IMR-90 (cell line): ENCODE results near the gene MAPK8IP3. TPM values are rescaled to one million over a fixed set of nuclear protein-coding genes. Genes with fewer than 3 reads are reported as not detected.

Experiments
- ATAC-seq: fragments of 200-7000 bp; cut with Tn5 transposase; 2 replicates; pipeline ENCODE4 v1.9.1; 2020; ENCODE audit warnings: low read depth, mild to moderate bottlenecking, moderate library complexity
- BruUV-seq: library from RNA; stranded (reverse); fragments of 400-500 nt; replicated peaks from 2 replicates; lab custom pipeline; 2021; lab: Mats Ljungman, UMichigan
- CTCF ChIA-PET: fragments of 300-600 bp; formaldehyde crosslinking; extraction: SDS; loops from one replicate; lab custom pipeline; 2021; ENCODE audit warnings: antibody characterized with exemption; lab: Yijun Ruan, JAX
- POLR2A ChIA-PET: fragments of 300-600 bp; sonication (Branson Sonifier 250); formaldehyde crosslinking; loops from one replicate; lab custom pipeline; 2022; ENCODE audit warnings: antibody characterized with exemption; ENCODE audit not compliant: unreplicated experiment; lab: Charles Lee
- DNase-seq: peaks from one replicate; pipeline ENCODE4 v3.0.0; 2013
- H2AFZ ChIP-seq: replicated peaks from 2 replicates; pipeline ENCODE3; 2013; ENCODE audit warnings: low read length, mild to moderate bottlenecking; ENCODE audit not compliant: poor library complexity
- H2AK5ac ChIP-seq: 2 replicates; pipeline ENCODE4 v1.6.1; 2013; ENCODE audit warnings: low read depth, low read length, inconsistent platforms
- H2AK9ac ChIP-seq: replicated peaks from 2 replicates; pipeline ENCODE3; 2013; ENCODE audit warnings: mild to moderate bottlenecking, low read depth, low read length, moderate library complexity; ENCODE audit not compliant: poor library complexity
- H2BK120ac ChIP-seq: 2 replicates; pipeline ENCODE4 v1.6.1; 2013; ENCODE audit warnings: low read depth, low read length, inconsistent platforms
- H2BK15ac ChIP-seq: 3 replicates; pipeline ENCODE4 v1.6.1; 2013; ENCODE audit warnings: low read depth, low read length, inconsistent platforms
- H2BK20ac ChIP-seq: 2 replicates; pipeline ENCODE4 v1.6.1; 2013; ENCODE audit warnings: low read depth, mild to moderate bottlenecking, inconsistent platforms, low read length, moderate library complexity
- H2BK5ac ChIP-seq: 2 replicates; pipeline ENCODE4 v1.6.1; 2013; ENCODE audit warnings: mild to moderate bottlenecking, low read depth, low read length, inconsistent platforms; ENCODE audit not compliant: poor library complexity, severe bottlenecking
- H3K14ac ChIP-seq: replicated peaks from 2 replicates; pipeline ENCODE4 v1.6.1; 2013; ENCODE audit warnings: low read depth, low read length, inconsistent platforms
- H3K18ac ChIP-seq: 2 replicates; pipeline ENCODE4 v1.6.1; 2013; ENCODE audit warnings: low read depth, low read length, control low read depth
- H3K23ac ChIP-seq: 2 replicates; pipeline ENCODE4 v1.6.1; 2013; ENCODE audit warnings: low read depth, low read length, inconsistent platforms
- H3K27ac ChIP-seq: 2 replicates; pipeline ENCODE4 v1.5.1; 2013; ENCODE audit warnings: mild to moderate bottlenecking, control low read depth, low read length; ENCODE audit not compliant: insufficient read depth
- H3K27me3 ChIP-seq: 2 replicates; pipeline ENCODE4 v1.6.1; 2013; ENCODE audit warnings: low read length; ENCODE audit not compliant: control insufficient read depth, insufficient read depth
- H3K36me3 ChIP-seq: 2 replicates; pipeline ENCODE4 v1.6.1; 2013; ENCODE audit warnings: low read length, mixed read lengths; ENCODE audit not compliant: control insufficient read depth, insufficient read depth
- H3K4ac ChIP-seq: 2 replicates; pipeline ENCODE4 v1.6.1; 2013; ENCODE audit warnings: low read depth, low read length, inconsistent platforms
- H3K4me1 ChIP-seq: 2 replicates; pipeline ENCODE4 v1.6.1; 2013; ENCODE audit warnings: low read length, mixed read lengths; ENCODE audit not compliant: control insufficient read depth, insufficient read depth
- H3K4me2 ChIP-seq: 2 replicates; pipeline ENCODE4 v1.6.1; 2013; ENCODE audit warnings: low read depth, mild to moderate bottlenecking, control low read depth, low read length, moderate library complexity
- H3K4me3 ChIP-seq: 2 replicates; pipeline ENCODE4 v1.5.1; 2013; ENCODE audit warnings: low read depth, mild to moderate bottlenecking, control low read depth, low read length, moderate library complexity; ENCODE audit not compliant: insufficient read depth
- H3K56ac ChIP-seq: 2 replicates; pipeline ENCODE4 v1.6.1; 2013; ENCODE audit warnings: low read length, inconsistent platforms; ENCODE audit not compliant: insufficient read depth; ENCODE audit errors: extremely low read depth
- H3K79me1 ChIP-seq, 2 experiments: 2 replicates each; pipeline ENCODE4 v1.6.1; 2013; ENCODE audit warnings: low read length in 2 of 2, inconsistent platforms in 1 of 2, low read depth in 1 of 2
- H3K9ac ChIP-seq: 2 replicates; pipeline ENCODE4 v1.6.1; 2013; ENCODE audit warnings: low read depth, low read length, control low read depth
- H3K9me1 ChIP-seq: 2 replicates; pipeline ENCODE4 v1.6.1; 2013; ENCODE audit warnings: low read length, inconsistent platforms; ENCODE audit not compliant: insufficient read depth
- H3K9me3 ChIP-seq: 2 replicates; pipeline ENCODE4 v1.6.1; 2013; ENCODE audit warnings: low read length; ENCODE audit not compliant: control insufficient read depth, insufficient read depth
- H4K20me1 ChIP-seq: 2 replicates; pipeline ENCODE4 v1.6.1; 2013; ENCODE audit warnings: low read length, inconsistent platforms; ENCODE audit not compliant: insufficient read depth
- H4K5ac ChIP-seq: 2 replicates; pipeline ENCODE4 v1.6.1; 2013; ENCODE audit warnings: mild to moderate bottlenecking, low read depth, low read length, control low read depth
- H4K8ac ChIP-seq, 2 experiments: 2 replicates each; pipeline ENCODE4 v1.6.1; 2013; ENCODE audit warnings: low read depth in 2 of 2, low read length in 2 of 2, control low read depth in 1 of 2, inconsistent platforms in 1 of 2
- H4K91ac ChIP-seq: 2 replicates; pipeline ENCODE4 v1.6.1; 2013; ENCODE audit warnings: low read depth, low read length, inconsistent platforms; ENCODE audit not compliant: insufficient read depth
- CEBPB ChIP-seq: IDR thresholded peaks from 2 replicates; pipeline ENCODE4 v1.6.1; 2012; ENCODE audit warnings: low read depth, low read length, improper control_type of control experiment
- MAFK ChIP-seq: IDR thresholded peaks from 2 replicates; pipeline ENCODE4 v1.6.1; 2012; ENCODE audit warnings: low read depth, low read length, improper control_type of control experiment
- RFX5 ChIP-seq: IDR thresholded peaks from 2 replicates; pipeline ENCODE4 v1.8.0; 2012; ENCODE audit warnings: low read depth, mild to moderate bottlenecking, low read length, moderate library complexity
- SMC3 ChIP-seq: fragments of 150-350 bp; IDR thresholded peaks from 2 replicates; pipeline ENCODE4 v1.6.1; 2016; ENCODE audit warnings: low read depth, mild to moderate bottlenecking, antibody characterized with exemption, low read length, moderate library complexity
- WGBS, 2 experiments: methylation state at CpG; one replicate each; pipeline versions ENCODE4 v1.1.5 to v1.1.7; 2013; ENCODE audit warnings: missing lambda C conversion rate in 2 of 2; ENCODE audit not compliant: insufficient read length in 1 of 2; ENCODE audit errors: extremely low coverage in 2 of 2; 5-methylcytosine and 5-hydroxymethylcytosine counted together
- dilution Hi-C: fragments of 300-500 bp; cut with HindIII; formaldehyde crosslinking; loops from one replicate; pipeline ENCODE4 v1.14.3; 2018; ENCODE audit warnings: low sequenced_read_pairs; ENCODE audit not compliant: unreplicated experiment
- in situ Hi-C: fragments of 300-500 bp; cut with MboI; formaldehyde crosslinking; loops from 3 replicates; pipeline ENCODE4 v1.14.3; 2019; ENCODE audit warnings: low sequenced_read_pairs, inconsistent platforms, mixed read lengths
- intact Hi-C: fragments of 100-400 bp; cut with micrococcal nuclease; formaldehyde crosslinking; loops from 2 replicates; pipeline ENCODE4 v1.10.0; 2022
- polyA plus RNA-seq, 3 experiments: library from polyadenylated mRNA; depleted of rRNA; stranded (reverse); fragments of >200 nt; gene quantifications; 2 replicates each; pipeline ENCODE4 v1.2.3, GENCODE V29; 2012; ENCODE audit warnings: low replicate concordance in 1 of 3
- total RNA-seq: library from RNA; depleted of rRNA; stranded (reverse); fragments of >200 nt; gene quantifications from 2 replicates; pipeline ENCODE4 v1.2.3, GENCODE V29; 2012

The MAPK8IP3 gene
- total and polyA plus RNA-seq, 2 of the 4 experiments (the other 2 are of a cell fraction), result 17.0 to 69.1 TPM

GRCh38 chr16:1696863-1697262 is 9.1 kb upstream of the MAPK8IP3 start:
- Histone ChIP-seq H3K4me1 (peaks cover 6% of the 10 kb centered on the region), H2BK120ac (no peak overlapping the region), H4K5ac (no peak overlapping the region), H3K14ac (no peak overlapping the region), H2AK9ac (no peak overlapping the region), H3K79me1 (peaks cover 31 to 52% of the 10 kb centered on the region in 2 experiments), H4K8ac (no peak overlapping the region), H3K4me2 (no peak overlapping the region), H3K9me3 (peaks cover 1% of the 10 kb centered on the region; the same call in 1 of the 2 replicates), H3K4ac (no peak overlapping the region), H3K23ac (no peak overlapping the region), H3K9me1 (peaks cover 5% of the 10 kb centered on the region; the same call in 1 of the 2 replicates), H3K36me3 (peaks cover 36% of the 10 kb centered on the region), H3K9ac (no peak overlapping the region), H3K27ac (no peak overlapping the region), H2AFZ (no peak overlapping the region), H3K27me3 (no peaks in the 10 kb centered on the region), H2BK20ac (no peak overlapping the region), H2AK5ac (no peak overlapping the region), H4K20me1 (0 out of 2 replicates have a peak, but pooled peaks cover under 1% of the 10 kb centered on the region), H3K18ac (no peak overlapping the region), H2BK5ac (no peak overlapping the region), H2BK15ac (no peak overlapping the region), H3K4me3 (no peak overlapping the region), H3K56ac (no peak overlapping the region), H4K91ac (no peak overlapping the region)
- ChIA-PET POLR2A (no interaction called here), CTCF (no interaction called here)
- WGBS, 2 experiments, result 93% methylated on average over 2 of the region's 5 CpGs; no CpG with 5 or more reads in 1 of the 2 experiments
- intact Hi-C loops (no loop called here), in situ Hi-C loops (no loop called here), dilution Hi-C loops (no loop called here)
- no peak for TF ChIP-seq CEBPB
- TF ChIP-seq MAFK, result no peak
- TF ChIP-seq SMC3, result no peak
- TF ChIP-seq RFX5, result no peak
- BruUV-seq, result no TSS peak
- ATAC-seq (no peak), DNase-seq (no peak)
